HG03354 (cell line): ENCODE measurements around the gene HOOK1.
"Not testable (repeated sequence)": the region's sequence is repeated elsewhere in the genome, so short reads cannot be mapped to it uniquely, and the experiment has no call there.

Experiments
- ATAC-seq: cut with Tn5 transposase; IDR thresholded peaks from one replicate; pipeline ENCODE4 v1.9.1; 2021; ENCODE audit warnings: mild to moderate bottlenecking; ENCODE audit not compliant: unreplicated experiment, poor library complexity, severe bottlenecking

Gene HOOK1

GRCh38 chr1:59879574-59879973 lies 64.8 kb downstream of the HOOK1 start:
- peak; percentile 88 for ATAC-seq

- no peak for ATAC-seq
Measured at GRCh38 chr1:59879996-59880505, 65.3 kb downstream of the HOOK1 start.

- ATAC-seq = no peak
Measured at GRCh38 chr1:59880735-59881134, 66.0 kb downstream of the HOOK1 start.

GRCh38 chr1:59885160-59885832 lies 70.5 kb downstream of the HOOK1 start:
- no peak for ATAC-seq

- ATAC-seq = no peak
Measured at GRCh38 chr1:59892841-59893811, 78.4 kb downstream of the HOOK1 start.

- no peak for ATAC-seq
Measured at GRCh38 chr1:59897165-59897564, 82.4 kb downstream of the HOOK1 start.

- ATAC-seq = no peak
Measured at GRCh38 chr1:59898927-59899326, 84.2 kb downstream of the HOOK1 start.

- no peak for ATAC-seq
Measured at GRCh38 chr1:59900640-59901039, 85.9 kb downstream of the HOOK1 start.

GRCh38 chr1:59901770-59902388 lies 87.1 kb downstream of the HOOK1 start:
- no peak for ATAC-seq

- peak; percentile 86 for ATAC-seq
Measured at GRCh38 chr1:59903141-59903754, 88.5 kb downstream of the HOOK1 start.

GRCh38 chr1:59906931-59907330 lies 92.2 kb downstream of the HOOK1 start:
- no peak for ATAC-seq

- no peak for ATAC-seq
Measured at GRCh38 chr1:59908084-59908483, 93.3 kb downstream of the HOOK1 start.

GRCh38 chr1:59908682-59909081 lies 93.9 kb downstream of the HOOK1 start:
- ATAC-seq = no peak

- ATAC-seq = not testable (repeated sequence)
Measured at GRCh38 chr1:59914791-59915286, 100.1 kb downstream of the HOOK1 start.

- no peak for ATAC-seq
Measured at GRCh38 chr1:59915516-59915915, 100.8 kb downstream of the HOOK1 start.

GRCh38 chr1:59917026-59917784 lies 102.5 kb downstream of the HOOK1 start:
- no peak for ATAC-seq

- ATAC-seq = no peak
Measured at GRCh38 chr1:59917785-59918180, 103.0 kb downstream of the HOOK1 start.

GRCh38 chr1:59919746-59920145 lies 105.0 kb downstream of the HOOK1 start:
- ATAC-seq = no peak
